ENCODE measurements around the gene SPCS3. TPM values are rescaled to one million over a fixed set of nuclear protein-coding genes. Genes with fewer than 3 reads are reported as not detected.

Gene SPCS3
- total RNA-seq, 1 experiment from 2014 or later = 117 TPM

GRCh38 chr4:176288020-176288419 lies 31.7 kb upstream of the SPCS3 start:
- H3K27ac Mint-ChIP-seq = no peak overlapping the region
- POLR2A ChIA-PET = interaction anchor here (0.6 kb wide), 1 partner anchor 309 kb away, joined by 3 read pairs; no protein-coding TSS in a partner anchor
- peaks cover 12% of the 10 kb centered on the region for H3K4me1 Mint-ChIP-seq
- no peak for TF ChIP-seq NR2C2 (CRISPR knock-in tag; IDR thresholded peaks at IDR 0.05)
- no peak for TF ChIP-seq ZNF532 (CRISPR knock-in tag; IDR thresholded peaks at IDR 0.05; ENCODE audit: borderline replicate concordance)
- no peak for TF ChIP-seq GABPB1 (CRISPR knock-in tag; IDR thresholded peaks at IDR 0.05)
- no peak for TF ChIP-seq CBFB (CRISPR knock-in tag; IDR thresholded peaks at IDR 0.05; ENCODE audit: low read depth)
- TF ChIP-seq RORB (CRISPR knock-in tag; IDR thresholded peaks at IDR 0.05) = no peak
- no peak for TF ChIP-seq IRF2 (CRISPR knock-in tag; IDR thresholded peaks at IDR 0.05; ENCODE audit: borderline replicate concordance, low read depth)
- H3K4me3 Mint-ChIP-seq = no peak overlapping the region
- 0 out of 2 replicates have a peak, but pooled peaks cover 6% of the 10 kb centered on the region for H3K9me3 Mint-ChIP-seq
- no peak for ATAC-seq
- no peak for DNase-seq (ENCODE audit: low spot score)
- H3K36me3 Mint-ChIP-seq = no peaks in the 10 kb centered on the region; the same call in 1 of the 2 replicates
- no peaks in the 10 kb centered on the region for H3K27me3 Mint-ChIP-seq (ENCODE audit: low read depth)
- CTCF ChIA-PET = interaction anchor here (1.8 kb wide), 1 partner anchor 11 kb away, joined by 8 read pairs; no protein-coding TSS in a partner anchor

- Mint-ChIP-seq H3K27ac (no peak overlapping the region), H3K9me3 (no peaks in the 10 kb centered on the region), H3K4me3 (no peak overlapping the region), H3K4me1 (peaks cover 15% of the 10 kb centered on the region), H3K27me3 (ENCODE audit: low read depth) (no peaks in the 10 kb centered on the region), H3K36me3 (no peaks in the 10 kb centered on the region)
- ChIA-PET POLR2A (no interaction called here), CTCF (interaction anchor here (1.8 kb wide), 1 partner anchor 12 kb away, joined by 8 read pairs; no protein-coding TSS in a partner anchor)
- DNase-seq (ENCODE audit: low spot score) (no peak), ATAC-seq (no peak)
- TF ChIP-seq SMAD4 (CRISPR knock-in tag; IDR thresholded peaks at IDR 0.05) (no peak), ATF6 (CRISPR knock-in tag; IDR thresholded peaks at IDR 0.05) (no peak), PRRX2 (CRISPR knock-in tag; IDR thresholded peaks at IDR 0.05) (no peak), IRF1 (CRISPR knock-in tag; IDR thresholded peaks at IDR 0.05) (no peak), FOXP1 (CRISPR knock-in tag; IDR thresholded peaks at IDR 0.05; ENCODE audit: borderline replicate concordance) (no peak), CREM (CRISPR knock-in tag; IDR thresholded peaks at IDR 0.05) (no peak), AR (CRISPR knock-in tag; IDR thresholded peaks at IDR 0.05) (no peak), GTF2I (CRISPR knock-in tag; conservative IDR thresholded peaks at IDR 0.05) (no peak), ZNF396 (CRISPR knock-in tag; IDR thresholded peaks at IDR 0.05; ENCODE audit: borderline replicate concordance) (no peak)
Observed at GRCh38 chr4:176289561-176289960, 30.2 kb upstream of the SPCS3 start.

Data from WTC11 (cell line).